ENCODE data around the gene IQCF5.
"Not testable (repeated sequence)": the region's sequence is repeated elsewhere in the genome, so short reads cannot be mapped to it uniquely, and the experiment has no call there.

Gene IQCF5

GRCh38 chr3:51875501-51875900, at the start of gene IQCF5:
IQCF5 (minus strand) TSS chr3:51875601; CDS start chr3:51875531, 70 bp downstream.
- DNase-seq (ENCODE audit: low read depth) = no peak

GRCh38 chr3:51921081-51921578, 45.7 kb upstream of the IQCF5 start:
- no peak overlapping the region for H3K4me3 ChIP-seq (ENCODE audit: low read depth, low read length)
- in situ Hi-C loops (cut with HindIII; ENCODE audit: low sequenced_read_pairs) = no loop called here
- TF ChIP-seq CTCF (IDR thresholded peaks at IDR 0.05; ENCODE audit: low read depth, low read length, missing control alignments) = no peak
- DNase-seq (ENCODE audit: low read depth) = no peak

More at GRCh38 chr3:51875501-51875900, at the start of gene IQCF5:
- no peak for TF ChIP-seq CTCF (IDR thresholded peaks at IDR 0.05; ENCODE audit: low read depth, low read length, missing control alignments)
- no peak within 1 kb of the TSS for H3K4me3 ChIP-seq (ENCODE audit: low read depth, low read length)
- in situ Hi-C loops (cut with HindIII; ENCODE audit: low sequenced_read_pairs) = no loop called here

GRCh38 chr3:51916418-51916817, 41.0 kb upstream of the IQCF5 start:
- no peak for DNase-seq (ENCODE audit: low read depth)
- no peak for TF ChIP-seq CTCF (IDR thresholded peaks at IDR 0.05; ENCODE audit: low read depth, low read length, missing control alignments)
- in situ Hi-C loops (cut with HindIII; ENCODE audit: low sequenced_read_pairs) = no loop called here
- H3K4me3 ChIP-seq (ENCODE audit: low read depth, low read length) = no peak overlapping the region

- in situ Hi-C loops (cut with HindIII; ENCODE audit: low sequenced_read_pairs) = no loop called here
- DNase-seq (ENCODE audit: low read depth) = no peak
- no peak overlapping the region for H3K4me3 ChIP-seq (ENCODE audit: low read depth, low read length)
- no peak for TF ChIP-seq CTCF (IDR thresholded peaks at IDR 0.05; ENCODE audit: low read depth, low read length, missing control alignments)
Observed at GRCh38 chr3:51908026-51908425, 32.6 kb upstream of the IQCF5 start.

GRCh38 chr3:51904034-51904823, 28.8 kb upstream of the IQCF5 start:
- DNase-seq (ENCODE audit: low read depth) = no peak
- in situ Hi-C loops (cut with HindIII; ENCODE audit: low sequenced_read_pairs) = no loop called here
- TF ChIP-seq CTCF (IDR thresholded peaks at IDR 0.05; ENCODE audit: low read depth, low read length, missing control alignments) = no peak
- H3K4me3 ChIP-seq (ENCODE audit: low read depth, low read length) = no peak overlapping the region

GRCh38 chr3:51902361-51902760, 27.0 kb upstream of the IQCF5 start:
- in situ Hi-C loops (cut with HindIII; ENCODE audit: low sequenced_read_pairs); H3K4me3 ChIP-seq (ENCODE audit: low read depth, low read length); DNase-seq (ENCODE audit: low read depth): not testable (repeated sequence)

GRCh38 chr3:51900043-51900442, 24.6 kb upstream of the IQCF5 start:
- H3K4me3 ChIP-seq (ENCODE audit: low read depth, low read length); DNase-seq (ENCODE audit: low read depth); in situ Hi-C loops (cut with HindIII; ENCODE audit: low sequenced_read_pairs): not testable (repeated sequence)
